HepG2 (cell line): ENCODE data around the gene MYLK3. TPM values are rescaled to one million over a fixed set of nuclear protein-coding genes. Genes with fewer than 3 reads are reported as not detected.

Experiments
- ATM ChIP-seq: fragments of 450-650 bp; IDR thresholded peaks from 2 replicates; pipeline ENCODE4 v1.7.1; 2017; ENCODE audit warnings: mild to moderate bottlenecking, borderline replicate concordance
- CENPT ChIP-seq: sonication (generic); formaldehyde crosslinking; IDR thresholded peaks from 2 replicates; pipeline ENCODE4 v1.8.0; 2022; ENCODE audit warnings: low read depth, mild to moderate bottlenecking, moderate library complexity, missing genetic modification reagents
- PHF20 ChIP-seq: sonication (generic); formaldehyde crosslinking; IDR thresholded peaks from 2 replicates; pipeline ENCODE4 v1.5.0; 2020; ENCODE audit warnings: mild to moderate bottlenecking, missing genetic modification reagents
- RFX5 ChIP-seq: IDR thresholded peaks from 2 replicates; pipeline ENCODE4 v1.6.1; 2011; ENCODE audit warnings: low read depth, low read length, improper control_type of control experiment
- SMAD1 ChIP-seq: sonication (generic); formaldehyde crosslinking; IDR thresholded peaks from 2 replicates; pipeline ENCODE4 v1.4.0; 2020; ENCODE audit warnings: missing genetic modification reagents, low read depth, mild to moderate bottlenecking, borderline replicate concordance
- SMAD9 ChIP-seq: sonication (generic); formaldehyde crosslinking; IDR thresholded peaks from 2 replicates; pipeline ENCODE4 v1.5.1; 2020; ENCODE audit warnings: mild to moderate bottlenecking, missing genetic modification reagents
- THYN1 ChIP-seq: sonication (generic); formaldehyde crosslinking; IDR thresholded peaks from 2 replicates; pipeline ENCODE4 v1.8.1; 2023; ENCODE audit warnings: low read depth, mild to moderate bottlenecking, moderate library complexity, missing genetic modification reagents, borderline replicate concordance
- ZC3H4 ChIP-seq: sonication (generic); formaldehyde crosslinking; IDR thresholded peaks from 2 replicates; pipeline ENCODE4 v1.4.0; 2020; ENCODE audit warnings: missing genetic modification reagents, borderline replicate concordance
- ZNF33A ChIP-seq: sonication (generic); formaldehyde crosslinking; IDR thresholded peaks from 2 replicates; pipeline ENCODE4 v1.5.1; 2020; ENCODE audit warnings: missing genetic modification reagents, mild to moderate bottlenecking, moderate library complexity, borderline replicate concordance
- ZNF343 ChIP-seq: sonication (generic); formaldehyde crosslinking; IDR thresholded peaks from 2 replicates; pipeline ENCODE4 v1.4.0; 2020; ENCODE audit warnings: mild to moderate bottlenecking, missing genetic modification reagents
- ZNF607 ChIP-seq: sonication (generic); formaldehyde crosslinking; IDR thresholded peaks from 2 replicates; pipeline ENCODE4 v1.5.1; 2020; ENCODE audit warnings: missing genetic modification reagents, mild to moderate bottlenecking, borderline replicate concordance
- ZNF75D ChIP-seq: sonication (generic); formaldehyde crosslinking; IDR thresholded peaks from 2 replicates; pipeline ENCODE4 v1.8.1; 2023; ENCODE audit warnings: missing genetic modification reagents, mild to moderate bottlenecking, borderline replicate concordance
- ZNF776 ChIP-seq: sonication (generic); formaldehyde crosslinking; IDR thresholded peaks from 2 replicates; pipeline ENCODE4 v1.4.0; 2020; ENCODE audit warnings: mild to moderate bottlenecking, missing genetic modification reagents
- polyA plus RNA-seq, 8 experiments: library from polyadenylated mRNA; depleted of rRNA in 3 of 8; stranded (reverse) in 7 of 8; unstranded in 1 of 8; fragments of >200 nt; fragmentation: Illumina TruSeq in 4 of 8; extraction: Trizol in 4 of 8; gene quantifications; 2 replicates each; pipeline versions ENCODE4 v1.2.1 to v1.2.3, GENCODE V29; 2011 to 2016; ENCODE audit warnings: low read depth in 4 of 8, missing spikeins in 1 of 8, mixed read lengths in 1 of 8; ENCODE audit not compliant: insufficient read depth in 1 of 8
- total RNA-seq, 5 experiments: library from RNA; depleted of rRNA; stranded (reverse); fragments of >200 nt; fragmentation: Illumina TruSeq; extraction: Trizol; gene quantifications; 2 replicates each; pipeline ENCODE4 v1.2.3, GENCODE V29; 2016; ENCODE audit warnings: low read depth in 1 of 5
- TF ChIP-seq, protein P1 (sequence below): sonication (generic); formaldehyde crosslinking; IDR thresholded peaks from 2 replicates; pipeline ENCODE4 v1.5.1; 2020; ENCODE audit warnings: missing genetic modification reagents, mild to moderate bottlenecking, borderline replicate concordance
- TF ChIP-seq, protein P2 (sequence below): sonication (generic); formaldehyde crosslinking; IDR thresholded peaks from 2 replicates; pipeline ENCODE4 v1.4.0; 2020; ENCODE audit warnings: missing genetic modification reagents
- TF ChIP-seq, protein P3 (sequence below): sonication (generic); formaldehyde crosslinking; IDR thresholded peaks from 2 replicates; pipeline ENCODE4 v1.5.1; 2020; ENCODE audit warnings: mild to moderate bottlenecking, moderate library complexity, missing genetic modification reagents
- TF ChIP-seq, protein P4 (sequence below): sonication (generic); formaldehyde crosslinking; conservative IDR thresholded peaks from 2 replicates; pipeline ENCODE4 v1.8.0; 2022; ENCODE audit warnings: low read depth, missing genetic modification reagents
- TF ChIP-seq, protein P5 (sequence below): sonication (generic); formaldehyde crosslinking; IDR thresholded peaks from 2 replicates; pipeline ENCODE4 v1.4.0; 2020; ENCODE audit warnings: missing genetic modification reagents

Gene MYLK3
- total and polyA plus RNA-seq, 2 of the 13 experiments (the other 11 are each of a cell fraction or from before 2014, with no cell fraction given), result 0.04 to 0.18 TPM

DNA sequence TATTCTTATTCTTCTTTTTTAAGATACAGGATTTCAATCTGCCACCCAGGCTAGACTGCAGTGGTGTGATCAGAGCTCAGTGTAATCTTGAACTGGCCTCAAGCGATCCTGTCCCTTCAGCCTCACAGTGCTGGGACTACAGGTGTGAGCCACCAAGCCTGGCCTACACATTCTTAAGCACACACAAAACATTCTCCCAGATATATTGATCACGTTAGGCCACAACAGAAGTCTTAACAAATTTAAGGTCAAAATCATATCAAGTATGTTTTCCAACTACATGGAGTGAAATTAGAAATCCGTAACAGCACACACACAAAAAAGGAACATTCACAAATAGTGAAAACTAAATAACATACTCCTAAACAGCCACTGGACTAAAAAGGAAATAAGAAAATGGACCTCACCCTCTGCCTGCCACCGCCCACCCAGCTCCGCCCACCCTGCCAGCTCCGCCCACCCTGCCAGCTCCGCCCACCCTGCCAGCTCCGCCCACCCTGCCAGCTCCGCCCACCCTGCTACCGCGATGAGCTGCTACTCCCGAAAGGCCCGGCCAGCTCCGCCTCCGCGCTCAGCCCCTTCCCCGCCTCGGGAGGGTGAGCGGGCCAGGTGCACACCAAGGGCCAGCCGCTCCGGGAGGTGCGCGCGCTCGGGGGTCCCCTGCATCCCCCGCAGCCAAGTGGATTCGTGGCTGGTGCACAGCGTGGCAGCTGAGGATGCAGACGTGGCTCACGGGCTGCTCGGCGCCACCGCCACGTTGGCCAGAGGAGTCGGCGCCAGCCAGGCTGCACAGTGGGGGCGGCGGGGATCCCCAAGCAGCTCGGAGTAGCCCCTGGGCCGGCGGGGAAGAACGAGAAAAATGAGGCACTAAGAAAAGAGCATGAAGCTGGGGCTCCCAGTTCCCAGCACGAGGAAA, 41.6 kb upstream of the MYLK3 start (continued):
- TF ChIP-seq ZNF776 (CRISPR knock-in tag) (peak; percentile 93), ZC3H4 (CRISPR knock-in tag) (0 out of 2 replicates have a peak, but pooled peaks have one; percentile 48), ZNF33A (no peak), ATM (no peak), ZNF607 (peak; percentile 74; the same call in 1 of the 2 replicates), ZNF75D (CRISPR knock-in tag) (no peak), SMAD9 (CRISPR knock-in tag) (peak; percentile 82), PHF20 (CRISPR knock-in tag) (peak; percentile 63; the same call in 1 of the 2 replicates), SMAD1 (CRISPR knock-in tag) (0 out of 2 replicates have a peak, but pooled peaks have one; percentile 82), THYN1 (CRISPR knock-in tag) (no peak), CENPT (CRISPR knock-in tag) (no peak), RFX5 (no peak), ZNF343 (no peak)
- TF ChIP-seq, protein P1, sequence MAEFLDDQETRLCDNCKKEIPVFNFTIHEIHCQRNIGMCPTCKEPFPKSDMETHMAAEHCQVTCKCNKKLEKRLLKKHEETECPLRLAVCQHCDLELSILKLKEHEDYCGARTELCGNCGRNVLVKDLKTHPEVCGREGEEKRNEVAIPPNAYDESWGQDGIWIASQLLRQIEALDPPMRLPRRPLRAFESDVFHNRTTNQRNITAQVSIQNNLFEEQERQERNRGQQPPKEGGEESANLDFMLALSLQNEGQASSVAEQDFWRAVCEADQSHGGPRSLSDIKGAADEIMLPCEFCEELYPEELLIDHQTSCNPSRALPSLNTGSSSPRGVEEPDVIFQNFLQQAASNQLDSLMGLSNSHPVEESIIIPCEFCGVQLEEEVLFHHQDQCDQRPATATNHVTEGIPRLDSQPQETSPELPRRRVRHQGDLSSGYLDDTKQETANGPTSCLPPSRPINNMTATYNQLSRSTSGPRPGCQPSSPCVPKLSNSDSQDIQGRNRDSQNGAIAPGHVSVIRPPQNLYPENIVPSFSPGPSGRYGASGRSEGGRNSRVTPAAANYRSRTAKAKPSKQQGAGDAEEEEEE (CRISPR knock-in tag), result no peak
- TF ChIP-seq, protein P2, sequence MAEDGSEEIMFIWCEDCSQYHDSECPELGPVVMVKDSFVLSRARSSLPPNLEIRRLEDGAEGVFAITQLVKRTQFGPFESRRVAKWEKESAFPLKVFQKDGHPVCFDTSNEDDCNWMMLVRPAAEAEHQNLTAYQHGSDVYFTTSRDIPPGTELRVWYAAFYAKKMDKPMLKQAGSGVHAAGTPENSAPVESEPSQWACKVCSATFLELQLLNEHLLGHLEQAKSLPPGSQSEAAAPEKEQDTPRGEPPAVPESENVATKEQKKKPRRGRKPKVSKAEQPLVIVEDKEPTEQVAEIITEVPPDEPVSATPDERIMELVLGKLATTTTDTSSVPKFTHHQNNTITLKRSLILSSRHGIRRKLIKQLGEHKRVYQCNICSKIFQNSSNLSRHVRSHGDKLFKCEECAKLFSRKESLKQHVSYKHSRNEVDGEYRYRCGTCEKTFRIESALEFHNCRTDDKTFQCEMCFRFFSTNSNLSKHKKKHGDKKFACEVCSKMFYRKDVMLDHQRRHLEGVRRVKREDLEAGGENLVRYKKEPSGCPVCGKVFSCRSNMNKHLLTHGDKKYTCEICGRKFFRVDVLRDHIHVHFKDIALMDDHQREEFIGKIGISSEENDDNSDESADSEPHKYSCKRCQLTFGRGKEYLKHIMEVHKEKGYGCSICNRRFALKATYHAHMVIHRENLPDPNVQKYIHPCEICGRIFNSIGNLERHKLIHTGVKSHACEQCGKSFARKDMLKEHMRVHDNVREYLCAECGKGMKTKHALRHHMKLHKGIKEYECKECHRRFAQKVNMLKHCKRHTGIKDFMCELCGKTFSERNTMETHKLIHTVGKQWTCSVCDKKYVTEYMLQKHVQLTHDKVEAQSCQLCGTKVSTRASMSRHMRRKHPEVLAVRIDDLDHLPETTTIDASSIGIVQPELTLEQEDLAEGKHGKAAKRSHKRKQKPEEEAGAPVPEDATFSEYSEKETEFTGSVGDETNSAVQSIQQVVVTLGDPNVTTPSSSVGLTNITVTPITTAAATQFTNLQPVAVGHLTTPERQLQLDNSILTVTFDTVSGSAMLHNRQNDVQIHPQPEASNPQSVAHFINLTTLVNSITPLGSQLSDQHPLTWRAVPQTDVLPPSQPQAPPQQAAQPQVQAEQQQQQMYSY, result 0 out of 2 replicates have a peak, but pooled peaks have one; percentile 49
- TF ChIP-seq, protein P3, sequence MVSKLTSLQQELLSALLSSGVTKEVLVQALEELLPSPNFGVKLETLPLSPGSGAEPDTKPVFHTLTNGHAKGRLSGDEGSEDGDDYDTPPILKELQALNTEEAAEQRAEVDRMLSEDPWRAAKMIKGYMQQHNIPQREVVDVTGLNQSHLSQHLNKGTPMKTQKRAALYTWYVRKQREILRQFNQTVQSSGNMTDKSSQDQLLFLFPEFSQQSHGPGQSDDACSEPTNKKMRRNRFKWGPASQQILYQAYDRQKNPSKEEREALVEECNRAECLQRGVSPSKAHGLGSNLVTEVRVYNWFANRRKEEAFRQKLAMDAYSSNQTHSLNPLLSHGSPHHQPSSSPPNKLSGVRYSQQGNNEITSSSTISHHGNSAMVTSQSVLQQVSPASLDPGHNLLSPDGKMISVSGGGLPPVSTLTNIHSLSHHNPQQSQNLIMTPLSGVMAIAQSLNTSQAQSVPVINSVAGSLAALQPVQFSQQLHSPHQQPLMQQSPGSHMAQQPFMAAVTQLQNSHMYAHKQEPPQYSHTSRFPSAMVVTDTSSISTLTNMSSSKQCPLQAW (CRISPR knock-in tag), result peak; percentile 84; the same call in 1 of the 2 replicates
- TF ChIP-seq, protein P4, sequence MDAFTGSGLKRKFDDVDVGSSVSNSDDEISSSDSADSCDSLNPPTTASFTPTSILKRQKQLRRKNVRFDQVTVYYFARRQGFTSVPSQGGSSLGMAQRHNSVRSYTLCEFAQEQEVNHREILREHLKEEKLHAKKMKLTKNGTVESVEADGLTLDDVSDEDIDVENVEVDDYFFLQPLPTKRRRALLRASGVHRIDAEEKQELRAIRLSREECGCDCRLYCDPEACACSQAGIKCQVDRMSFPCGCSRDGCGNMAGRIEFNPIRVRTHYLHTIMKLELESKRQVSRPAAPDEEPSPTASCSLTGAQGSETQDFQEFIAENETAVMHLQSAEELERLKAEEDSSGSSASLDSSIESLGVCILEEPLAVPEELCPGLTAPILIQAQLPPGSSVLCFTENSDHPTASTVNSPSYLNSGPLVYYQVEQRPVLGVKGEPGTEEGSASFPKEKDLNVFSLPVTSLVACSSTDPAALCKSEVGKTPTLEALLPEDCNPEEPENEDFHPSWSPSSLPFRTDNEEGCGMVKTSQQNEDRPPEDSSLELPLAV, result 0 out of 2 replicates have a peak, but pooled peaks have one; percentile 45
- TF ChIP-seq, protein P5, sequence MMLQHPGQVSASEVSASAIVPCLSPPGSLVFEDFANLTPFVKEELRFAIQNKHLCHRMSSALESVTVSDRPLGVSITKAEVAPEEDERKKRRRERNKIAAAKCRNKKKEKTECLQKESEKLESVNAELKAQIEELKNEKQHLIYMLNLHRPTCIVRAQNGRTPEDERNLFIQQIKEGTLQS (CRISPR knock-in tag), result peak; percentile 57; the same call in 1 of the 2 replicates
